ENCODE data around the gene DAGLB.

DNA sequence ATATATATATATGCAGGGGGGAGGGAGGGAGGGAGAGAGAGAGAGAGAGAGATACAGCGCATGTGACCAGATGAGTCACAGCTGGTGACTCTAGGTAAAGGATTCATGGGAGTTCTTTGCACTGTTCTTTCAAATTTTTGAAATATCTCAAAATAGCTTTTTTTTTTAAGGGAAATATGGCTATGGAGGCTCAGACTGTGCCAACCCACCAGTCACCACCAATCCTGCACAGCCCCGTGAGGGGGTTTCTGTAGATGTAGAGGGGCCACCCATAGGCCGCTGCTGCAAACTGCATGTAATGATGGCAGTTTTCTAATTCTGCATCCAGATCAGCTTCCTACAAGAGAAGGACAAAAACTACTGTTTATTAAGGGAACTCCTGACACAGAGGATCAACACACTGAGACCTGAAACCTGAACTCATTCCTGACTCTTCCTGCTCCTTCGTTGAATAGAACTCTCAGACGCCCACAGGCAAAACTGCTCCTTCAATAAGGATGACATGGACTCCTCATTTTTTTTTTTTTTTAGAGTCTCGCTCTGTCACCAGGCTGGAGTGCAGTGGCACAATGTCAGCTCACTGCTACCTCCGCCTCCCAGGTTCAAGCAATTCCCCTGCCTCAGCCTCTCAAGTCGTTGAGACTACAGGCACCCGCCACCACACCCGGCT is 17.3 kb downstream of the DAGLB start:
- TF ChIP-seq CTCF (IDR thresholded peaks at IDR 0.05) (no peak), POLR2A (IDR thresholded peaks at IDR 0.05) (no peak)
